NB4 (cell line): ENCODE results near the gene CDC42.

Source experiments
- DNase-seq: peaks from one replicate; pipeline ENCODE4 v3.0.0; 2010; ENCODE audit warnings: low read depth
- H3K4me3 ChIP-seq: one replicate; pipeline ENCODE4 v1.5.1; 2011; ENCODE audit warnings: mild to moderate bottlenecking, low read depth, low read length, moderate library complexity
- CTCF ChIP-seq: IDR thresholded peaks from one replicate; pipeline ENCODE4 v1.5.1; 2012; ENCODE audit warnings: low read depth, low read length
- MAX ChIP-seq: IDR thresholded peaks from 2 replicates; pipeline ENCODE4 v1.6.1; 2011; ENCODE audit warnings: low read depth, low read length
- MYC ChIP-seq: IDR thresholded peaks from 2 replicates; pipeline ENCODE4 v1.6.1; 2011; ENCODE audit warnings: low read depth, low read length
- POLR2A ChIP-seq: IDR thresholded peaks from 2 replicates; pipeline ENCODE4 v1.6.1; 2011; ENCODE audit warnings: mild to moderate bottlenecking; ENCODE audit not compliant: insufficient read length; ENCODE audit errors: extremely low read depth

Gene CDC42

GRCh38 chr1:22045604-22046228 lies 6.8 kb upstream of the CDC42 start:
- TF ChIP-seq MAX, result no peak
- TF ChIP-seq MYC, result no peak
- TF ChIP-seq CTCF, result no peak
- TF ChIP-seq POLR2A, result no peak
- no peak overlapping the region for H3K4me3 ChIP-seq
- no peak for DNase-seq

GRCh38 chr1:22048351-22049192 lies 3.9 kb upstream of the CDC42 start:
- TF ChIP-seq CTCF, result no peak
- peak; percentile 38; the same call in 1 of the 2 replicates for TF ChIP-seq MAX
- TF ChIP-seq POLR2A, result no peak
- no peak for TF ChIP-seq MYC
- peak; percentile 16 for DNase-seq
- H3K4me3 ChIP-seq, result no peak overlapping the region

- H3K4me3 ChIP-seq, result no peak overlapping the region
- DNase-seq, result no peak
- no peak for TF ChIP-seq CTCF
- TF ChIP-seq MAX, result no peak
- TF ChIP-seq POLR2A, result no peak
- TF ChIP-seq MYC, result no peak
These were observed 2.2 kb upstream of the CDC42 start for GRCh38 chr1:22050330-22050729.

- DNase-seq, result no peak
- no peak for TF ChIP-seq POLR2A
- no peak for TF ChIP-seq MYC
- TF ChIP-seq MAX, result no peak
- no peak for TF ChIP-seq CTCF
- no peak overlapping the region for H3K4me3 ChIP-seq
These were observed 848 bp upstream of the CDC42 start for GRCh38 chr1:22051607-22052114.

GRCh38 chr1:22053017-22053860 lies 730 bp downstream of the CDC42 start:
- no peak for TF ChIP-seq MAX
- TF ChIP-seq CTCF, result no peak
- TF ChIP-seq MYC, result no peak
- no peak for TF ChIP-seq POLR2A
- peak overlapping the region; percentile 97 for H3K4me3 ChIP-seq
- peak; percentile 83 for DNase-seq
